Neural cell (in vitro differentiated cells): Measurements from ENCODE around the gene LIME1. TPM values are rescaled to one million over a fixed set of nuclear protein-coding genes. Genes with fewer than 3 reads are reported as not detected.
"Not testable (repeated sequence)": the region's sequence is repeated elsewhere in the genome, so short reads cannot be mapped to it uniquely, and the experiment has no call there.

ENCODE experiments used
- H2AFZ ChIP-seq: fragments of 200-600, 300-800 bp; sonication (generic), shearing (Covaris generic); 2 replicates; pipeline ENCODE4 v1.6.0; 2014; ENCODE audit warnings: low read depth, mild to moderate bottlenecking, antibody characterized with exemption, low read length, moderate library complexity
- H3F3A ChIP-seq: fragments of 200-600 bp; shearing (Covaris generic); 2 replicates; pipeline ENCODE4 v1.6.1; 2016; ENCODE audit warnings: mild to moderate bottlenecking, moderate library complexity, mixed read lengths, antibody characterized with exemption, low read length; ENCODE audit not compliant: insufficient read depth, poor library complexity, severe bottlenecking
- H3K27ac ChIP-seq: fragments of 200-600, 300-800 bp; sonication (generic), shearing (Covaris generic); 2 replicates; pipeline ENCODE4 v1.5.1; 2014; ENCODE audit warnings: mild to moderate bottlenecking, low read length, moderate library complexity
- H3K27me3 ChIP-seq: fragments of 300-800, 200-600 bp; sonication (generic), shearing (Covaris generic); 2 replicates; pipeline ENCODE4 v1.6.0; 2014; ENCODE audit warnings: mild to moderate bottlenecking, low read depth, low read length, moderate library complexity; ENCODE audit not compliant: insufficient read depth
- H3K36me3 ChIP-seq: fragments of 300-800, 200-600 bp; sonication (generic), shearing (Covaris generic); 2 replicates; pipeline ENCODE4 v1.5.1; 2014; ENCODE audit warnings: mild to moderate bottlenecking, antibody characterized with exemption, low read length, moderate library complexity; ENCODE audit not compliant: insufficient read depth
- H3K4me2 ChIP-seq: fragments of 300-800, 200-600 bp; sonication (generic), shearing (Covaris generic); 2 replicates; pipeline ENCODE4 v1.6.0; 2014; ENCODE audit warnings: mild to moderate bottlenecking, low read length
- H3K4me3 ChIP-seq: fragments of 300-800, 200-600 bp; sonication (generic), shearing (Covaris generic); 2 replicates; pipeline ENCODE4 v1.5.1; 2014; ENCODE audit warnings: mild to moderate bottlenecking, low read length, moderate library complexity
- H3K79me2 ChIP-seq: fragments of 200-600 bp; shearing (Covaris generic); replicated peaks from 2 replicates; pipeline ENCODE4 v1.6.0; 2014; ENCODE audit warnings: mild to moderate bottlenecking, low read length, moderate library complexity; ENCODE audit not compliant: insufficient read depth
- H3K9ac ChIP-seq: fragments of 300-800, 200-600 bp; sonication (generic), shearing (Covaris generic); 2 replicates; pipeline ENCODE4 v1.6.1; 2016; ENCODE audit warnings: mild to moderate bottlenecking, low read length, mixed read lengths
- H3K9me2 ChIP-seq: fragments of 200-600 bp; shearing (Covaris generic); 2 replicates; pipeline ENCODE4 v1.6.1; 2016; ENCODE audit warnings: mild to moderate bottlenecking, low read length, mixed read lengths; ENCODE audit not compliant: insufficient read depth
- H3K9me3 ChIP-seq: fragments of 200-600, 300-800 bp; sonication (generic), shearing (Covaris generic); 2 replicates; pipeline ENCODE4 v1.6.1; 2016; ENCODE audit warnings: mild to moderate bottlenecking, mixed run types, low read length, moderate library complexity, mixed read lengths
- H4K20me1 ChIP-seq: fragments of 200-600 bp; shearing (Covaris generic); 2 replicates; pipeline ENCODE4 v1.6.1; 2016; ENCODE audit warnings: mild to moderate bottlenecking, mixed run types; ENCODE audit not compliant: insufficient read depth
- EP300 ChIP-seq: fragments of 450-650 bp; conservative IDR thresholded peaks from 2 replicates; pipeline ENCODE4 v1.6.1; 2014; ENCODE audit warnings: antibody characterized with exemption, mild to moderate bottlenecking, moderate library complexity; ENCODE audit not compliant: poor library complexity, severe bottlenecking
- EZH2 ChIP-seq: fragments of 200-600, 300-800 bp; shearing (Covaris generic), sonication (generic); IDR thresholded peaks from 2 replicates; pipeline ENCODE4 v1.6.1; 2014; ENCODE audit warnings: antibody characterized with exemption, low read length, borderline replicate concordance, mild to moderate bottlenecking; ENCODE audit not compliant: insufficient read depth, poor library complexity, severe bottlenecking
- MXI1 ChIP-seq: fragments of 450-650 bp; conservative IDR thresholded peaks from 2 replicates; pipeline ENCODE4 v1.6.1; 2014; ENCODE audit warnings: antibody characterized with exemption, mild to moderate bottlenecking; ENCODE audit not compliant: poor library complexity, severe bottlenecking
- POLR2AphosphoS5 ChIP-seq: IDR thresholded peaks from 2 replicates; pipeline ENCODE4 v1.6.1; 2012
- RAD21 ChIP-seq: fragments of 450-650 bp; conservative IDR thresholded peaks from 2 replicates; pipeline ENCODE4 v1.6.1; 2014; ENCODE audit warnings: antibody characterized with exemption, mild to moderate bottlenecking, moderate library complexity
- REST ChIP-seq: IDR thresholded peaks from 2 replicates; pipeline ENCODE4 v1.6.1; 2012; ENCODE audit warnings: borderline replicate concordance
- SMC3 ChIP-seq: fragments of 450-650 bp; conservative IDR thresholded peaks from 2 replicates; pipeline ENCODE4 v1.6.1; 2014; ENCODE audit warnings: antibody characterized with exemption, mild to moderate bottlenecking, moderate library complexity; ENCODE audit not compliant: poor library complexity
- TAF1 ChIP-seq: IDR thresholded peaks from 2 replicates; pipeline ENCODE4 v1.6.1; 2012; ENCODE audit warnings: low read depth
- polyA plus RNA-seq: library from polyadenylated mRNA; depleted of rRNA; stranded (reverse); fragments of >200 nt; gene quantifications from 2 replicates; pipeline ENCODE4 v1.2.3, GENCODE V29; 2014
- TF ChIP-seq, protein P1 (sequence below): fragments of 450-650 bp; IDR thresholded peaks from 2 replicates; pipeline ENCODE4 v1.5.1; 2014; ENCODE audit warnings: antibody characterized with exemption, mild to moderate bottlenecking, moderate library complexity; ENCODE audit not compliant: poor library complexity, severe bottlenecking

The LIME1 gene
- polyA plus RNA-seq, 1 donor from 2014 or later: 65.2 TPM

GRCh38 chr20:63774306-63774705 is 37.8 kb downstream of the LIME1 start:
- Histone ChIP-seq H4K20me1 (no peaks in the 10 kb centered on the region), H3K9ac (no peak overlapping the region), H3K4me3 (no peak overlapping the region), H2AFZ (no peak overlapping the region), H3K9me2 (no peaks in the 10 kb centered on the region), H3K27ac (no peak overlapping the region), H3K9me3 (no peaks in the 10 kb centered on the region), H3K36me3 (no peaks in the 10 kb centered on the region), H3F3A (no peaks in the 10 kb centered on the region), H3K4me2 (no peak overlapping the region), H3K79me2 (peaks cover 20% of the 10 kb centered on the region), H3K27me3 (no peaks in the 10 kb centered on the region)
- no peak for TF ChIP-seq REST
- no peak for TF ChIP-seq POLR2AphosphoS5
- no peak for TF ChIP-seq TAF1
- TF ChIP-seq EP300: no peak

DNA sequence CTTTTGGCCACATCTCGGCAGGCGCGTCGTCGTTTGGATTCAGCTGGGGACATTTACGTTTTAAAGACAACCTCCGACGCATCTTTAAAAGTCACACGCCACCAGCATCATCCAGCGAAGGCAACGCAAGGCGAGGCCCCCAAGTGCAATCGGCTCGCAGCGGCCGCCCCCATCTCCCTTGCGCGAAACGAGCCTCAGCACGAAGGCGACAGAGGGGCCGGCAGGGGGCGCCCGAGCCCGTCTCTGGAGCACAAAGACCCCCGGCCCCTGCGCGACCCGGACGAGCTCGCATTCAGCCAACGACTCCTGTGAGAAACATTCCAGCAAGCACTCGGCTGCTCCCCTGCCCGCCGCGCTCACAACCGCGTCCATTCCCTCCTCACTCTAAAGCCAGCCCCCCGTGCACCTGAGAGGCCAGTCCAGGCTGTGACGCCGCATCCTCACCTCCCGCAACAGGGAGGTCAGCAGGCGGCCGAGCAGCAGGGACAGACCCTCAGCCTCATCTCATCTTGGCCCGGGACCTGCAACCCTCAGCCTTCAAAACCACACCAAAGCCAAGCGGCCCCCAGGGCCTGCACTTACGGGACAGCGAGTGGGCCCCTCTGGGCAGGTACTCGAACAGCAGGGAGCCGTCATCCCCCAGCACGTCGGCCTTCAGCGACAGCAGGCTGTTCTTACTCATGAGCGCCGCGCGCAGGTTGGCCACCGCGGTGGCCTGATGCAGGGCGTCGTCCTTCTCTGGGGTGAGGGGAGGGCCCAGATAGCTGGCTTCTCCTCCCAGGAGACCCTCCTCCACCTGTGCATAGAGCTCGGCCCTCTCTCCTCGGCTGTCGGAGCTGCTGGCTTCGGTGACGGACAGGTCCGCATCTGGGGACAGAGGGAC is 38.9 kb downstream of the LIME1 start:
- Histone ChIP-seq H3K4me2 (peak overlapping the region; percentile 68), H3F3A (no peaks in the 10 kb centered on the region), H3K27ac (peak overlapping the region; percentile 59), H3K9me3 (no peaks in the 10 kb centered on the region), H3K9ac (peak overlapping the region; percentile 63), H3K36me3 (no peaks in the 10 kb centered on the region), H3K79me2 (peaks cover 20% of the 10 kb centered on the region), H3K9me2 (no peaks in the 10 kb centered on the region), H3K4me3 (peak overlapping the region; percentile 57), H2AFZ (no peak overlapping the region), H4K20me1 (no peaks in the 10 kb centered on the region), H3K27me3 (no peaks in the 10 kb centered on the region)
- TF ChIP-seq TAF1 (no peak), EZH2 (no peak), MXI1 (peak; percentile 32), EP300 (no peak), RAD21 (peak; percentile 82), SMC3 (peak; percentile 82), REST (no peak), POLR2AphosphoS5 (peak; percentile 31)
- TF ChIP-seq, protein P1, sequence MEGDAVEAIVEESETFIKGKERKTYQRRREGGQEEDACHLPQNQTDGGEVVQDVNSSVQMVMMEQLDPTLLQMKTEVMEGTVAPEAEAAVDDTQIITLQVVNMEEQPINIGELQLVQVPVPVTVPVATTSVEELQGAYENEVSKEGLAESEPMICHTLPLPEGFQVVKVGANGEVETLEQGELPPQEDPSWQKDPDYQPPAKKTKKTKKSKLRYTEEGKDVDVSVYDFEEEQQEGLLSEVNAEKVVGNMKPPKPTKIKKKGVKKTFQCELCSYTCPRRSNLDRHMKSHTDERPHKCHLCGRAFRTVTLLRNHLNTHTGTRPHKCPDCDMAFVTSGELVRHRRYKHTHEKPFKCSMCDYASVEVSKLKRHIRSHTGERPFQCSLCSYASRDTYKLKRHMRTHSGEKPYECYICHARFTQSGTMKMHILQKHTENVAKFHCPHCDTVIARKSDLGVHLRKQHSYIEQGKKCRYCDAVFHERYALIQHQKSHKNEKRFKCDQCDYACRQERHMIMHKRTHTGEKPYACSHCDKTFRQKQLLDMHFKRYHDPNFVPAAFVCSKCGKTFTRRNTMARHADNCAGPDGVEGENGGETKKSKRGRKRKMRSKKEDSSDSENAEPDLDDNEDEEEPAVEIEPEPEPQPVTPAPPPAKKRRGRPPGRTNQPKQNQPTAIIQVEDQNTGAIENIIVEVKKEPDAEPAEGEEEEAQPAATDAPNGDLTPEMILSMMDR: peak; percentile 91

DNA sequence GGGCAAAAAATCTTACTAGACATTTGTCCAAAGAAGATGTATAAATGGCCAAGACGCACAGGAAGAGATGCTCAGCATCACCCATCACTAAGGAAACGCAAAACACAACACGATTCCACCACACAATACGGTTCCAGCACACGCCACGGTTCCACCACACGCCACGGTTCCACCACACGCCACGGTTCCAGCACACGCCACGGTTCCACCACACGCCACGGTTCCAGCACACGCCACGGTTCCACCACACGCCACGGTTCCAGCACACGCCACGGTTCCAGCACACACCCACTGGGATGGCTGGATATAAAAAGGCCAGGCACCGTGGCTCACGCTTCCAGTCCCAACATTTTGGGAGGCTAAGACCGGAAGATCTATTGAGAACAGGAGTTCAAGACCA is 40.4 kb downstream of the LIME1 start:
- not testable (repeated sequence) for H3K4me3 ChIP-seq, H3K9me2 ChIP-seq

More for the DNA sequence above, 40.4 kb downstream of the LIME1 start:
- not testable (repeated sequence) for H3K36me3 ChIP-seq, H3F3A ChIP-seq, H3K9me3 ChIP-seq, H3K9ac ChIP-seq, H3K27ac ChIP-seq, H3K27me3 ChIP-seq, H3K4me2 ChIP-seq, H2AFZ ChIP-seq, H4K20me1 ChIP-seq
- peaks cover 20% of the 10 kb centered on the region for H3K79me2 ChIP-seq
